ENCODE data around the gene SPNS2. TPM values are rescaled to one million over a fixed set of nuclear protein-coding genes. Genes with fewer than 3 reads are reported as not detected.

SPNS2 gene
- total RNA-seq, 1 donor from 2014 or later, result 73.0 TPM

DNA sequence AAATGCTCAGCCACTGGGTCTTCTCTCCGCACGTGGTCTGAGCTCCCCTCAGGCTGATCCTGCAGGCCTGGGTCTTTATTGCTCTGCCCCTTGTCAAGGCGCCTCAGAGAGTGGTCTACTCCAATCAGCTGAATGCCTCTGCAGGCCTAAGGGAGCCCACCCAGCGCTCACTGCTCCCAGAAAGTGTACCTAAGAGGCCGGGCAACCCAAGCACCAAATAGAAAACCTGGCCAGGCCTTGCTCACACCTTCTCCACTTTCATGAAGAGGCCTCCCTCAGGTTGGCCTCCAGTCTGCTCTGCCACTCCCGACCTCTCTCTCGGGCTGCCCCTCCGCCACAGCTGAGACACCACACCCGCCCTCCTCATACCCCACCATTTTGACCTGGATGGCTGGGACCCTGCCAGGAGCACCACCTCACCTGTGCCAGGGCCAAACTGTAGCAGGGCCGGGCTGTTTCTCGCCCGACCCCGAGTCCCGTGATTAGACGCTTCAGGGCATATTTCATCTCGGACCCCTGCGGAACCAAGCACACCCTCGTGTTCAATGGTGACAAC, 55.8 kb downstream of the SPNS2 start:
- TF ChIP-seq, protein P1, sequence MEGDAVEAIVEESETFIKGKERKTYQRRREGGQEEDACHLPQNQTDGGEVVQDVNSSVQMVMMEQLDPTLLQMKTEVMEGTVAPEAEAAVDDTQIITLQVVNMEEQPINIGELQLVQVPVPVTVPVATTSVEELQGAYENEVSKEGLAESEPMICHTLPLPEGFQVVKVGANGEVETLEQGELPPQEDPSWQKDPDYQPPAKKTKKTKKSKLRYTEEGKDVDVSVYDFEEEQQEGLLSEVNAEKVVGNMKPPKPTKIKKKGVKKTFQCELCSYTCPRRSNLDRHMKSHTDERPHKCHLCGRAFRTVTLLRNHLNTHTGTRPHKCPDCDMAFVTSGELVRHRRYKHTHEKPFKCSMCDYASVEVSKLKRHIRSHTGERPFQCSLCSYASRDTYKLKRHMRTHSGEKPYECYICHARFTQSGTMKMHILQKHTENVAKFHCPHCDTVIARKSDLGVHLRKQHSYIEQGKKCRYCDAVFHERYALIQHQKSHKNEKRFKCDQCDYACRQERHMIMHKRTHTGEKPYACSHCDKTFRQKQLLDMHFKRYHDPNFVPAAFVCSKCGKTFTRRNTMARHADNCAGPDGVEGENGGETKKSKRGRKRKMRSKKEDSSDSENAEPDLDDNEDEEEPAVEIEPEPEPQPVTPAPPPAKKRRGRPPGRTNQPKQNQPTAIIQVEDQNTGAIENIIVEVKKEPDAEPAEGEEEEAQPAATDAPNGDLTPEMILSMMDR (IDR thresholded peaks at IDR 0.05; ENCODE audit: partially characterized antibody, unreplicated experiment), result no peak
- DNase-seq, result no peak
- H3K4me3 Mint-ChIP-seq (ENCODE audit: unreplicated experiment), result peak overlapping the region; percentile 90
- H3K9me3 Mint-ChIP-seq (ENCODE audit: unreplicated experiment), result no peaks in the 10 kb centered on the region
- H3K36me3 Mint-ChIP-seq (ENCODE audit: unreplicated experiment), result no peaks in the 10 kb centered on the region
- peaks cover 9% of the 10 kb centered on the region for H3K27me3 Mint-ChIP-seq (ENCODE audit: unreplicated experiment)
- H3K27ac Mint-ChIP-seq (ENCODE audit: unreplicated experiment), result no peak overlapping the region
- H3K4me1 Mint-ChIP-seq (ENCODE audit: low read depth, unreplicated experiment), result peaks cover 15% of the 10 kb centered on the region

DNA sequence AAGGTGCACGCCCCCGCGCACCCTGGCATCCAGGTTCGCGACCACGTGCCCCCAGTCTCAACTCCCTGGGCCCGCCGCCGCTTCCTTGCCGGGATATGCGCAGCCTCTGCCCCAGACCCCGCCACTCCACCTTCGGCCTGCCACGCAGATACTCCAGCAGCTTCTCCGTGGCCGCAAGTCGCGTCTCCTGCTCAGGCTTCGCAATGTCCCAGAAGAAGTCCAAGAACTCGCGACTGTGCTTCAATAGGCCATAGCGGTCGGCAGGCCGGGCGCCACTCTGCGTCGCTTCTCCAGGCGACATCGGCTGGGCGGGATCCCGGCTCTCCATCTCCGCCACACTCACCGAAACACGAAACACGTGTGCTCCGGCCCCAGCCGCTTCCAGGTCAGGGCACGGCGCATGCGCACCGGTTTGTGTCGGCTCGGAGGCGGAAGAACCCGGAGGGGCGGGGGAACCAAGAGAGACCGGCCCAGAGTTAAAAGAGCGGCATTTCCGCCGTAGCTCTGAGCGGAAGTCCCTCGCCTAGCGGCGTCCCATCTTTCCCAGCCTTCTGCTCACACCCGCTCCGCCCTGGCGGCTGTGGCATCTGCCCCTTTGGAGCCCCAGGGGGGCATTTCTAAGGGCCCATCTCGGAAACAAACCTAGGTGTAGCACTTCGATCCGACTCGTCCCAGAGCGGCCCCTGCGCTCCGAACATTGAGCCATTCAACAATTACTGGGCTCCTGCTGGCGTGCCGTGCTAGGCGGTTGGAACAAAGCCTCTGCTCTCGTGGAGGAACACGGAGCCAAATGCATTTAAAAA, 56.5 kb downstream of the SPNS2 start, which contains the start of gene MYBBP1A:
MYBBP1A (minus strand) TSS at position 388 of the 803 bp plus-strand sequence; CDS start at position 328, 60 bp downstream.
- no peaks in the 10 kb centered on the region for H3K9me3 Mint-ChIP-seq (ENCODE audit: unreplicated experiment)
- H3K36me3 Mint-ChIP-seq (ENCODE audit: unreplicated experiment), result no peaks in the 10 kb centered on the region
- H3K27ac Mint-ChIP-seq (ENCODE audit: unreplicated experiment), result peak within 1 kb of the TSS; percentile 99
- peaks cover 9% of the 10 kb centered on the region for H3K27me3 Mint-ChIP-seq (ENCODE audit: unreplicated experiment)
- H3K4me3 Mint-ChIP-seq (ENCODE audit: unreplicated experiment), result peak within 1 kb of the TSS; percentile 90
- peaks cover 15% of the 10 kb centered on the region for H3K4me1 Mint-ChIP-seq (ENCODE audit: low read depth, unreplicated experiment)
- TF ChIP-seq, protein P1 (IDR thresholded peaks at IDR 0.05; ENCODE audit: partially characterized antibody, unreplicated experiment), result no peak
- peak; percentile 98 for DNase-seq

DNA sequence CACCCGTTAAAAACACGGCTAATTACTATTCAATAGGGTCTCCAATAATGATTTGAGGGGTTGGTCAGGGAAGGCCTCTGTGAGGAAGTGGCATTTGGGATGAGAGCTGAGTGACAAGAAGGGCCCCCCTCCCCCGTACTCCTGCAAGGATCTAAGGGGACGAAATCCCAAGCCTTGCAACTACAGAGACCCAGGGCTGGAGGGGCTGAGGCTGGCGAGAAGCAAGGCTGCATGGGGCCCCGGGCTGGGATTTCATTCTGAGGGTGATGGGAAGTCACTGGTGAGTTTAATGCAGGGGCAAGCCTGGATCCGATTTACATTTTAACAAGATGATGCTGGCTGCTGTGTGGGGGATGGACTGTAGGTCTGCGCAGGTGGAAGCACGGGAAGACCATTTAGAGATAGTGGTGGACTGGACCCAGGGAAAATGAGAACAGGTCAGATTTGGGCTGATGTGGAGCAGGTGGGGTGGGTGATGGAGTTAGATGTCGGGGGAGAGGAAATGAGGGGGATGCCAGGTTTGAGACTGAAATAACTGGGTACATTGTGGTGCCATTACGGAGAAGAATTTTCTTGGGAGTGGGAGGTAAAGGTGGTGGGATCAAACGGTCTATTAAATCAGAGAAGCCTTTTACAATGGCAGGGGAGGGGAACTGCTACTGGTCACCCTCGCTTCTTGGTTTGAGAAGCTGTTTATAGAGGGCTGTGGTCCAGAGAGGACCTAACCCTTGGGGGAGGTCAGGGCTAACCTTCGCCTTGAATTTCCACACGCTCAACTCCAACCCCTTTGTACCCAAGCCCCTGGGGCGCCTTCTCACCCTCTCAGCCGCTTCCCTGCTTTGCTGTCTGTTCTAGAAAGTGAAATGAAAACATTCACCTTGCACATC, 57.4 kb downstream of the SPNS2 start:
- H3K27me3 Mint-ChIP-seq (ENCODE audit: unreplicated experiment), result peaks cover 9% of the 10 kb centered on the region
- no peaks in the 10 kb centered on the region for H3K9me3 Mint-ChIP-seq (ENCODE audit: unreplicated experiment)
- TF ChIP-seq, protein P1 (IDR thresholded peaks at IDR 0.05; ENCODE audit: partially characterized antibody, unreplicated experiment), result no peak
- peak overlapping the region; percentile 99 for H3K27ac Mint-ChIP-seq (ENCODE audit: unreplicated experiment)
- no peaks in the 10 kb centered on the region for H3K36me3 Mint-ChIP-seq (ENCODE audit: unreplicated experiment)
- H3K4me1 Mint-ChIP-seq (ENCODE audit: low read depth, unreplicated experiment), result peaks cover 19% of the 10 kb centered on the region
- H3K4me3 Mint-ChIP-seq (ENCODE audit: unreplicated experiment), result peak overlapping the region; percentile 90
- DNase-seq, result no peak

DNA sequence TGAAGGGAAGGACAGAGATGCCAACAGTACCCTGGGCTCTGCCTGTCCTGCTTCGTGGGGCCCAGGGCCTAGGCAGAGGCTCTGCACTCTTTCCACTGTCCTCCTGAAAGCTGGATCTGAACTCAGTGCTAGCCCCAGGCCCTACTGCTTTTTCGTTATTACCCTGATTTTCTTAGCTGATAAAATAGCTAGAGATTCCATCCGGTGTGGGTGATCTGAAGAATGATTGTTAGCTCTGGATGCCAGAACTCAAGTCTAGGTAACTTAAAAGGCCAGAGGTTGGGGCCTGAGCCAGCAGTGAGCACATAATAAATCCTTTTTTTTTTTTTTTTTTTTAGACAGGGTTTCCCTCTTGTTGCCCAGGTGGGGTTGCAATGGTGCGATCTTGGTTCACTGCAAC, 58.3 kb downstream of the SPNS2 start:
- Mint-ChIP-seq H3K27me3 (ENCODE audit: unreplicated experiment) (peaks cover 9% of the 10 kb centered on the region), H3K4me1 (ENCODE audit: low read depth, unreplicated experiment) (peaks cover 20% of the 10 kb centered on the region), H3K36me3 (ENCODE audit: unreplicated experiment) (no peaks in the 10 kb centered on the region), H3K27ac (ENCODE audit: unreplicated experiment) (peak overlapping the region; percentile 99), H3K4me3 (ENCODE audit: unreplicated experiment) (peak overlapping the region; percentile 90), H3K9me3 (ENCODE audit: unreplicated experiment) (no peaks in the 10 kb centered on the region)
- TF ChIP-seq, protein P1 (IDR thresholded peaks at IDR 0.05; ENCODE audit: partially characterized antibody, unreplicated experiment), result no peak
- no peak for DNase-seq

Data from glutamatergic neuron (in vitro differentiated cells).